HG02870 (cell line): ENCODE data around the gene ACTN2.

ENCODE experiments used
- ATAC-seq: cut with Tn5 transposase; IDR thresholded peaks from one replicate; pipeline ENCODE4 v1.9.1; 2021; ENCODE audit warnings: mild to moderate bottlenecking, moderate library complexity; ENCODE audit not compliant: unreplicated experiment

The ACTN2 gene

GRCh38 chr1:236689713-236690569, 3.6 kb downstream of the ACTN2 start:
- no peak for ATAC-seq

GRCh38 chr1:236691348-236691747, 5.0 kb downstream of the ACTN2 start:
- no peak for ATAC-seq

GRCh38 chr1:236692128-236692527, 5.8 kb downstream of the ACTN2 start:
- ATAC-seq = no peak

- no peak for ATAC-seq
Observed at GRCh38 chr1:236692742-236693141, 6.4 kb downstream of the ACTN2 start.

DNA sequence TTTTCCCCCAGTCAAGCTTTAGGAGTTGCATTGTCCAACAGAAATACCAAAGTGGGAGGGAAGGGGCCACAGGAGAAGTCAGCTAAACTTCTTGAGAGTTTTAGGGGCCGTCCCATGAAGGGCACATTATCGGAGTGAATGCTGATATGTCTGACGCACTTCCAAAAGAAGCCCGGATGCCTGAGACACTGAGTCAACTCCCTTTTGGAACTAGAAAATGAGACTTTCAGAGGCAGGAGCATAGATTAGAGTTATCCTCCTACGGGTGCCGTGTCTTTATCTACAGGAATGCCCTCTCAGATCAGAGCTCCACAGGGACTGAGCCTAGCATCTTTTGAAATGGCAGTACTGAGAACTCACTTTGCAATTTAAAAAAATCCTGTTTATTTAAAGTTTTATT, 13.1 kb downstream of the ACTN2 start:
- ATAC-seq = no peak

DNA sequence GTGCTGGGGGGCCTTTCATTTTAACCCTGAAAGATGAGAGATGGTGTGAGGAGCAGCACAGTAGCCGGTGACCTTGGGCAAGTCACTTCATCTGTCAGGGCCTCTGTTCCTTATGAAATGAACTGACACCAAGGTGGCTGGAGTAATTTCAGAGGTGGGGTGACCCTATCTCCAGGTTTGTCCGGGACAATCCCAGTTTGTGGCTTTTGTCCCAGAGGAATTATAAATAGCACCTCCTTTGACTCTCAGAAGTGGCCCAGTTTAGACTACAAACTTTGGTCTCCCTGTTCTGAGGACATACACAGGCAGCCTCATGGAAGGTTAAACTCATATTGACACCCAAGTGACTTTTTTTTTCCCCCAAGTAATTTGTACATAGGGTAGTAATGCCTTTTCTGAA, 14.6 kb downstream of the ACTN2 start:
- ATAC-seq = no peak

GRCh38 chr1:236701782-236702181, 15.5 kb downstream of the ACTN2 start:
- ATAC-seq = no peak

GRCh38 chr1:236702791-236703394, 16.6 kb downstream of the ACTN2 start:
- ATAC-seq = no peak

GRCh38 chr1:236705771-236706170, 19.5 kb downstream of the ACTN2 start:
- ATAC-seq = no peak

- no peak for ATAC-seq
Observed at GRCh38 chr1:236706183-236706582, 19.9 kb downstream of the ACTN2 start.

DNA sequence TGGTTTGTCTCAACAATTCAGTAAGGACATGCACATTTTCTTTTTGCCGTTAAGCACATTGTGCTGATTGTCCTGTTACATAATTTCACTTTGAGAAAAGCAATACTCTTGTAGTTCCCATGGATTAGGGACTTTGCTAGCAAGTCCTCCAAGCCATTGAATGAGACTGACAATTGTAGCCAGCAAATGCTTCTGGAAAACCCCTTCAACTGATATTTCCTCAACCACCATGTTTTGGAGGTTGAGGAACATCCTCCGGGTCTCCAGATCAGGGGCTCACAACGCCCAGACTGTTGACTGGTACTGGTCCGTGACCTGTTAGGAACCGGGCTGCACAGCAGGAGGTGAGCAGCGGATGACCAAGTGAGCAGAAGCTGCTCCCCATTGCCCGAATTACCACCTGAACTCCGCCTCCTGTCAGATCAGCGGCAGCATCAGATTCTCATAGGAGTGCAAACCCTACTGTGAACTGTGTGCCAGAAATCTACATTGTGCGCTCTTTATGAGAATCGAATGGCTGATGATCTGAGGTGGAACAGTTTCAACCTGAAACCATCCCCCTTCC, 24.1 kb downstream of the ACTN2 start:
- no peak for ATAC-seq

DNA sequence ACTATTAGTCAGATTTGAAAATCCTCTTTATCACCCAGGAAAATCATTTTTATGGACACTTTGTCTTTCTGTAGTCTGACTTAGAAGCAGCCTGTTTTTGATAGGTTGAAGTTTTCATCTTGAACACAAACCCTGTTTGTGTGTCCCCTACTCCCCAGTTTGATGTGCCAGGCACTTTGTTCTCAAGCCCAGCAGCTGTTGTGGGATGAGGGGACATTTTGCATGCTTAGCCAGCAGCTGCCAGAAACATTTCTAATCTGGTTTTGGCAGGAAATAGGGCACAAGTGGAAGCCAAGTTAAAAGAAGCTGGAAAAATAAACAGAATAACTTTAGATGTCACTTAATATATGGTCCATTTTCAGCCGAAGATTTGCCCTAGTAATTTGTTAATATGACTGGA, 29.9 kb downstream of the ACTN2 start:
- no peak for ATAC-seq

DNA sequence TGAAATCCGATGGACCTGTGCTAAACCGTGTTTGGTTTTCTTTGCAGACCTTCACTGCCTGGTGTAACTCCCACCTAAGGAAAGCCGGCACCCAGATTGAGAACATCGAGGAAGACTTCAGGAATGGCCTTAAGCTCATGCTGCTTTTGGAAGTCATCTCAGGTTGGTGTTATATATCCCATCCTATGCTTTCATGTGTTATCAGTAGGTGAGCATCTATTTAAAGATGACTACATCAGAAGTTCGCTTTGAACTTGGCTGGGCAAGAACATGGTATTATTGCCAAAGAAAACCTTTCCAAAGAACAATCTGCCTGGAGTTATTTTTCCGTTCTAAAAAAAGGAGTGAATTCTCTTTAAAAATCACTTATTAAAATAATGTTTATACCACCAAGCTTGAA, 31.5 kb downstream of the ACTN2 start:
- ATAC-seq = no peak

DNA sequence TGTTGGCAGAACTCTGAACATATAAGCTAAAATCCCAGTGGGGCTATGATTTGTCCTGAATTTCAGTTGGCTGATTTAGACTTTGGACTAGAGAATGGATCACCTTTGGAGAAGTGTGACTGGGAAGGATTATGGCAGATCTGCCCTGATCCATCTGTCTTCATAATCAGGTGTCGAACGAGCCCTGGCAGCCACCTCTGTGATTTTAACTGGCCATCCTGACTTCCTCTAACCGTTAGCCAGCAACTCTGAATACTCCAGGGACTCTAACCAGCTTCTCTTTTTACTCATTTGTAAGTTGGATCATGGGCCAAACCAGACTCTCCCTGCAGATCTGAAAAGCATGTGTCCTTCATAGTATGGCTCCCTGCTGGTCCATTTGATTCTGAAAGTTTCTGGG, 32.0 kb downstream of the ACTN2 start:
- no peak for ATAC-seq

- ATAC-seq = no peak
Observed at GRCh38 chr1:236720206-236720605, 33.9 kb downstream of the ACTN2 start.

DNA sequence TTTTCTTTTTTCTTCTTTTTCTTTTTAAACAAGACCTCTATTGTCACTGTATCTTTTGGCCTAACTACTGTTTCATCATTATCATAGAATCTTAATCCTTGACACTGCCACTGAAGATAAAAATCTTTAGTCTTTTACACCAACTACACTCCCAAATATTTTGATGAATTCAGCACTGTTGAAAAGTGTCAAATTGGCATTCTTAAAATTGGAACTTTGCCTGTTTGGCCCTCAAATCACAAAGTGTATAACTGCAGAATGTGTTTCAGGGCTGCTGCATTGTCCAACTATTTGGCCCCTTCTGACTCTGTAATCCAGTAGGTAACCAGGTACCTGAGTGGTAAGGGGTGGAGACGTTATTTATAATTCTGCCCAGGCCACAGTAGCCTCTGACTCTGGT, 34.3 kb downstream of the ACTN2 start:
- no peak for ATAC-seq

GRCh38 chr1:236724049-236724448, 37.8 kb downstream of the ACTN2 start:
- no peak for ATAC-seq

- ATAC-seq = no peak
Observed at GRCh38 chr1:236724506-236724905, 38.2 kb downstream of the ACTN2 start.

- ATAC-seq = no peak
Observed at GRCh38 chr1:236725668-236726067, 39.4 kb downstream of the ACTN2 start.

DNA sequence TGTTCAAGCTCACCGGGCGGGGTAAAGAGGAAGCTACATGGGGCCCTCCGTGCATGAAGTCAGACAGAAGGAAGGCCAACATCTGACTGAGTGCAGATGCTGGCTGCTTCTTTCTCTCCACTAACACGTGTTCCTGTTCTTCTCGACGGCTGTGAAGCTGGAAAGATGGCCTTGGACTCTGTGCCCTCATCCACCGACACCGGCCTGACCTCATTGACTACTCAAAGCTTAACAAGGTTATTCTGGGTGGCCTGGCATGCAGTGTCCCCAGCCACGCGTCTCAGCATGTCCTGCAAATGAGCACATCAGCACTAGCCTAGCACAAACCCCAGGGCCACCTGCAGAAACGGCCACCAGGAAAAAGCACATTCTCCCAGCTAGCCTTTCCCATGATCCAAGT, 41.2 kb downstream of the ACTN2 start:
- no peak for ATAC-seq

GRCh38 chr1:236728752-236729151, 42.5 kb downstream of the ACTN2 start:
- ATAC-seq = no peak

GRCh38 chr1:236733653-236734052, 47.4 kb downstream of the ACTN2 start:
- ATAC-seq = no peak
